ENCODE data around the gene COLEC12.
"Not testable (repeated sequence)": the region's sequence is repeated elsewhere in the genome, so short reads cannot be mapped to it uniquely, and the experiment has no call there.

COLEC12 gene

GRCh38 chr18:407626-408224, 92.8 kb downstream of the COLEC12 start:
- no peak for DNase-seq (ENCODE audit: low read depth)

- no peak for DNase-seq (ENCODE audit: low read depth)
These were observed 93.3 kb downstream of the COLEC12 start for GRCh38 chr18:407191-407590.

GRCh38 chr18:406677-407076, 93.8 kb downstream of the COLEC12 start:
- no peak for DNase-seq (ENCODE audit: low read depth)

GRCh38 chr18:405006-405405, 95.5 kb downstream of the COLEC12 start:
- not testable (repeated sequence) for DNase-seq (ENCODE audit: low read depth)

- no peak for DNase-seq (ENCODE audit: low read depth)
These were observed 96.4 kb downstream of the COLEC12 start for GRCh38 chr18:404061-404636.

- no peak for DNase-seq (ENCODE audit: low read depth)
These were observed 98.4 kb downstream of the COLEC12 start for GRCh38 chr18:402129-402528.

GRCh38 chr18:400456-400855, 100.0 kb downstream of the COLEC12 start:
- DNase-seq (ENCODE audit: low read depth): no peak

- no peak for DNase-seq (ENCODE audit: low read depth)
These were observed 100.8 kb downstream of the COLEC12 start for GRCh38 chr18:399631-400135.

- no peak for DNase-seq (ENCODE audit: low read depth)
These were observed 101.4 kb downstream of the COLEC12 start for GRCh38 chr18:398935-399630.

- DNase-seq (ENCODE audit: low read depth): no peak
These were observed 103.9 kb downstream of the COLEC12 start for GRCh38 chr18:396556-396955.

GRCh38 chr18:396251-396555, 104.3 kb downstream of the COLEC12 start:
- DNase-seq (ENCODE audit: low read depth): no peak

- DNase-seq (ENCODE audit: low read depth): no peak
These were observed 104.8 kb downstream of the COLEC12 start for GRCh38 chr18:395456-396250.

GRCh38 chr18:394987-395362, 105.5 kb downstream of the COLEC12 start:
- DNase-seq (ENCODE audit: low read depth): no peak

- no peak for DNase-seq (ENCODE audit: low read depth)
These were observed 106.1 kb downstream of the COLEC12 start for GRCh38 chr18:394262-394986.

- no peak for DNase-seq (ENCODE audit: low read depth)
These were observed 106.9 kb downstream of the COLEC12 start for GRCh38 chr18:393574-393957.

GRCh38 chr18:392928-393573, 107.5 kb downstream of the COLEC12 start:
- DNase-seq (ENCODE audit: low read depth): no peak

GRCh38 chr18:390741-391478, 109.6 kb downstream of the COLEC12 start:
- no peak for DNase-seq (ENCODE audit: low read depth)

- DNase-seq (ENCODE audit: low read depth): no peak
These were observed 110.7 kb downstream of the COLEC12 start for GRCh38 chr18:389658-390357.

GRCh38 chr18:388200-388599, 112.3 kb downstream of the COLEC12 start:
- DNase-seq (ENCODE audit: low read depth): no peak

GRCh38 chr18:386994-387393, 113.5 kb downstream of the COLEC12 start:
- DNase-seq (ENCODE audit: low read depth): no peak

Measured in stimulated activated CD8-positive, alpha-beta memory T cell treated with anti-CD3 and anti-CD28 coated beads, Interleukin-4, amount 100 ng/mL, for 24 hours (primary cell).